ENCODE data around the gene C10orf90. TPM values are rescaled to one million over a fixed set of nuclear protein-coding genes. Genes with fewer than 3 reads are reported as not detected.

Gene C10orf90
- polyA plus RNA-seq, 6 donors from 2014 or later: not detected

DNA sequence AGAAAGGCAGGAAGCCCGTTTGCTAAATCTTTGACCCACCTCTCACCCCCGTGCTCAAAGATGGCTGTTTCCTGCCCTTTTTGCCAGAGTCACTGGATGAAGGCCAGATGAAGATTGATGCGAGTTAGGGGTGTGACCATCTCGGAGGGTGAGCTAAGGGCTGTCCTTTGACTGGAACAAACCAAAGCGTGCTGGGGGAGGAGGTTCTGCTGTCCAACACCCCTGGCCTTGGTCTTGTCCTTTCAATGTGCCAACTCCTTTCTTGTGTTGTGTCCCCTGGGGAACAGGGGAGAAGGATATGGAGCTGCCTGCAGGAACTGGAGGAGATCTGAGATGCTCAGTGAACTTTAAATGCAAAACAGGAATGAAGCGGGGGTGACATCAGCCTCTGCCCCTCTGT is 191.9 kb downstream of the C10orf90 start:
- peaks cover 7 to 23% (median 16%) of the 10 kb centered on the region in 3 donors for H3K27me3 Mint-ChIP-seq
- no peak for DNase-seq
- H3K9me3 Mint-ChIP-seq: peaks cover 0 to 2% (median 0%) of the 10 kb centered on the region in 7 donors
- H3K27ac Mint-ChIP-seq: no peak overlapping the region
- H3K36me3 Mint-ChIP-seq: no peaks in the 10 kb centered on the region
- no peak overlapping the region for H3K4me3 Mint-ChIP-seq
- no peaks in the 10 kb centered on the region for H3K4me1 Mint-ChIP-seq
- ATAC-seq (ENCODE audit: low read depth in 2 of 2): no peak

GRCh38 chr10:126476246-126476645 is 194.2 kb downstream of the C10orf90 start:
- no peak overlapping the region for H3K27ac Mint-ChIP-seq
- no peak for ATAC-seq (ENCODE audit: low read depth in 2 of 2)
- H3K9me3 Mint-ChIP-seq: peaks cover 0 to 2% (median 0%) of the 10 kb centered on the region in 7 donors
- no peaks in the 10 kb centered on the region for H3K36me3 Mint-ChIP-seq
- H3K4me1 Mint-ChIP-seq: no peaks in the 10 kb centered on the region
- no peak for DNase-seq
- no peak overlapping the region for H3K4me3 Mint-ChIP-seq
- peaks cover 8 to 21% (median 9%) of the 10 kb centered on the region in 3 donors for H3K27me3 Mint-ChIP-seq

GRCh38 chr10:126475074-126475691 is 195.3 kb downstream of the C10orf90 start:
- H3K9me3 Mint-ChIP-seq: peaks cover 0 to 3% (median 0%) of the 10 kb centered on the region in 7 donors
- H3K27me3 Mint-ChIP-seq: peaks cover 18 to 19% (median 18%) of the 10 kb centered on the region in 3 donors
- H3K4me3 Mint-ChIP-seq: no peak overlapping the region

DNA sequence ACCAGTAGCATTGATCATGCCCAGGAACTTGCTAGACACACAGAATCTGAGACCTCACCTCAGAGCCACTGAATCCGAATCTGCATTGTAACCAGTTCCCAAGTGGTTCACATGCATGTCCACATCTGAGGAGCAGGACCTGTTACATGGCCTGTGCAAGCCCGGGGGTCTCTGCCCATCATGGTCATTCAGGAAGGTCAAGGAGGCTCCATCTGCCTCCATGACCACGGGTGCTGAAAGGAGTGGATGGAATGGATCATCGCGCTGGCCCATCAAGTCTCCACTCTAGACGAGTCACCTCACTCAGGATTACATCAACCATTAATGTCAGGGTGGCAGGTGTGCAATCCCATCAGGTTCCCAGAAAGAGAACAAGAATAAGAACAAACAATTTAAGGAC is 196.5 kb downstream of the C10orf90 start:
- ATAC-seq (ENCODE audit: low read depth in 2 of 2): no peak
- no peak overlapping the region for H3K4me3 Mint-ChIP-seq
- H3K27me3 Mint-ChIP-seq: peaks cover 22 to 28% (median 25%) of the 10 kb centered on the region in 3 donors
- H3K9me3 Mint-ChIP-seq: peaks cover 0 to 3% (median 0%) of the 10 kb centered on the region in 7 donors
- no peak overlapping the region for H3K27ac Mint-ChIP-seq
- H3K36me3 Mint-ChIP-seq: no peaks in the 10 kb centered on the region
- DNase-seq: no peak
- H3K4me1 Mint-ChIP-seq: no peaks in the 10 kb centered on the region

More at GRCh38 chr10:126475074-126475691, 195.3 kb downstream of the C10orf90 start:
- DNase-seq (no peak), ATAC-seq (ENCODE audit: low read depth in 2 of 2) (no peak)
- H3K36me3 Mint-ChIP-seq: no peaks in the 10 kb centered on the region
- no peak overlapping the region for H3K27ac Mint-ChIP-seq
- H3K4me1 Mint-ChIP-seq: no peaks in the 10 kb centered on the region

DNA sequence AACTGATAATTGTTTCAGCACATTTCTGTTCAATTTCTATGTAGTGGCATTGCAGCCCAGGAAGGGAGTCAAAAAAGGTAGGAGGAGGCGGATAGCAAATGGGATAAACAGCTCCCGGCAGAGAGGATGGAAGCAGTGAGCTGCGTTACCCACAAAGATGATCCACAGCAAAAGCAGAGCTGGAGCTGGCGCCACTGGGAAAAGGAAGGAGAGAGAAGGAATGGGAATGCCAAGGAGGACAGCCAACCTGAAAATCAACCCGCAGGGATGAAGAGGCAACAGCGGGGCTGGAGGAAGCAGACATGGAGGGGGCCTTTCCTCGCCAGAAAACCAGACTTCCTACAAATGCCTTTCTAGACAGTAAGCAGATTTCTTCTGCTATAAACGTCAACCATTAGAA is 199.5 kb downstream of the C10orf90 start:
- peaks cover 0 to 3% (median 0%) of the 10 kb centered on the region in 7 donors for H3K9me3 Mint-ChIP-seq
- H3K36me3 Mint-ChIP-seq: no peaks in the 10 kb centered on the region
- no peak overlapping the region for H3K27ac Mint-ChIP-seq
- H3K4me1 Mint-ChIP-seq: no peaks in the 10 kb centered on the region
- DNase-seq: no peak
- peaks cover 24 to 29% (median 25%) of the 10 kb centered on the region in 3 donors for H3K27me3 Mint-ChIP-seq
- H3K4me3 Mint-ChIP-seq: no peak overlapping the region
- no peak for ATAC-seq (ENCODE audit: low read depth in 2 of 2)

DNA sequence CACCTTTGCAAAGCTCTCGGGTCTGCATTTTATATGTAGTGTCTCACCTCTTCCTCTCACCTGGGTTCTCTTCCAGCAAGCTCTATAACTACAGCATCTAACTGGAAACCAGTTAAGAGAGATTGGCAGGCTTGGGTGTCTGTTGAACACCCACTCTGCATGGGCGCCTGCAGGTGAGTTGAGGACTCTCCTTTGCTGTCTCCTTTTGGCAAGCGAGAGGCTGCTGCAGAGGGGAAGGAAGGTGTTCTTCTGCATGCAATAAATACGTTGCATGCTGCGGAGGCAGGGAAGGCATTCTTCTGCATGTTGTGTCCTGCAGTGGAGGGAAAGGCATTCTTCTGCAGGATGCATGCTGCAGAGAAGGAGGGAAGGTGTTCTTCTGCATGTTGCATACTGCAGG is 200.8 kb downstream of the C10orf90 start:
- ATAC-seq (ENCODE audit: low read depth in 2 of 2): no peak
- no peaks in the 10 kb centered on the region for H3K36me3 Mint-ChIP-seq
- H3K4me3 Mint-ChIP-seq: no peak overlapping the region
- peaks cover 24 to 29% (median 25%) of the 10 kb centered on the region in 3 donors for H3K27me3 Mint-ChIP-seq
- H3K27ac Mint-ChIP-seq: no peak overlapping the region
- H3K4me1 Mint-ChIP-seq: no peaks in the 10 kb centered on the region
- peaks cover 0 to 3% (median 0%) of the 10 kb centered on the region in 7 donors for H3K9me3 Mint-ChIP-seq
- no peak for DNase-seq

GRCh38 chr10:126468876-126469643 is 201.4 kb downstream of the C10orf90 start:
- Mint-ChIP-seq H3K27me3 (peaks cover 24 to 29% (median 25%) of the 10 kb centered on the region in 3 donors), H3K9me3 (peaks cover 0 to 3% (median 0%) of the 10 kb centered on the region in 7 donors), H3K36me3 (no peaks in the 10 kb centered on the region), H3K4me3 (no peak overlapping the region), H3K27ac (no peak overlapping the region), H3K4me1 (no peaks in the 10 kb centered on the region)
- ATAC-seq (ENCODE audit: low read depth in 2 of 2) (no peak), DNase-seq (no peak)

DNA sequence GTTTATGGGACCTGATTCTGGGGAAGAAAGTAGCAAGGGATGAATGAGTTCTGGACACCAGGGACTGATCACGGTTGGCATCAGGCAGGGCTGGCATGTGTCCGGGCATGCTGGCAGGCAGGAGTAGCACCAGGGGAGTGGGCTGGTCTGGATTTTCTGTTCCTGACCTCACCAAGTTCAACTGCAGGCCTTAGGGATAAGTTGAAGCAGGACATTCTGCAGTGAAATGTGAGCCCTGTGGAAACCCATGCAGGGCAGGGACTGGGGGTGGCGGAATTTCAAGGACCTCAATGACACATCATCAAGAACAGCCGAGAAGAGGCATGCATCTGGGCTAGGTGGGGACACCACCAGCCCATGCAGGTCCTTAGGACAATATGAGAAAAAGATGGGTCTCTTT is 202.0 kb downstream of the C10orf90 start:
- H3K27me3 Mint-ChIP-seq: peaks cover 24 to 29% (median 26%) of the 10 kb centered on the region in 3 donors
- peaks cover 0 to 3% (median under 1%) of the 10 kb centered on the region in 7 donors for H3K9me3 Mint-ChIP-seq
- no peak overlapping the region for H3K27ac Mint-ChIP-seq
- no peaks in the 10 kb centered on the region for H3K4me1 Mint-ChIP-seq
- no peak for DNase-seq
- H3K4me3 Mint-ChIP-seq: no peak overlapping the region
- no peak for ATAC-seq (ENCODE audit: low read depth in 2 of 2)
- no peaks in the 10 kb centered on the region for H3K36me3 Mint-ChIP-seq

DNA sequence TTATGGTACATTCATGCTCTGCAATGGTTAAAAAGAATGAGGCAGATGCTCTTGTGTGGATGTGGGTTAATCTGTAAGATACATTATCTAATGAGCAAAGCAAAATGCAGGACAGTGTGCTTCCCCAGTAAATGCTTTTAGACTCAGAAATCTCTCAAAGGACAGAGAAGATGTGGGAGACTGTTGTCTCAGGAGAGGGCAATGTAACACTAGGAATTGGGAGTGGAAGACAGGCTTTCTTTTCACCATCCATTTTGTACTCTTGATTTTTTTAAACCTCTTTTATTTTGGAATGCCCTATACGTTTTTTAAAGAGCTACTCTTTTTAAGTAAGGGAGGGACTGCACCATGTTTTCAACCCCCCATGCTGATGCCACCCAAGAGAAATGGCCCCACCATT is 204.7 kb downstream of the C10orf90 start:
- Mint-ChIP-seq H3K36me3 (no peaks in the 10 kb centered on the region), H3K27ac (no peak overlapping the region)
- no peak for DNase-seq

GRCh38 chr10:126463286-126463685 is 207.2 kb downstream of the C10orf90 start:
- H3K9me3 Mint-ChIP-seq: peaks cover 0 to 7% (median 0%) of the 10 kb centered on the region in 7 donors
- ATAC-seq (ENCODE audit: low read depth in 2 of 2) (no peak), DNase-seq (no peak)
- H3K4me1 Mint-ChIP-seq: no peaks in the 10 kb centered on the region
- peaks cover 2 to 9% (median 8%) of the 10 kb centered on the region in 3 donors for H3K27me3 Mint-ChIP-seq
- no peak overlapping the region for H3K4me3 Mint-ChIP-seq
- H3K36me3 Mint-ChIP-seq: no peaks in the 10 kb centered on the region
- peak overlapping the region in 1 of 6 donors; percentile 10 for H3K27ac Mint-ChIP-seq

More for the DNA sequence above, 204.7 kb downstream of the C10orf90 start:
- Mint-ChIP-seq H3K27me3 (peaks cover 12 to 28% (median 28%) of the 10 kb centered on the region in 3 donors), H3K4me1 (no peaks in the 10 kb centered on the region), H3K4me3 (no peak overlapping the region), H3K9me3 (peaks cover 0 to 7% (median under 1%) of the 10 kb centered on the region in 7 donors)
- ATAC-seq (ENCODE audit: low read depth in 2 of 2): no peak

DNA sequence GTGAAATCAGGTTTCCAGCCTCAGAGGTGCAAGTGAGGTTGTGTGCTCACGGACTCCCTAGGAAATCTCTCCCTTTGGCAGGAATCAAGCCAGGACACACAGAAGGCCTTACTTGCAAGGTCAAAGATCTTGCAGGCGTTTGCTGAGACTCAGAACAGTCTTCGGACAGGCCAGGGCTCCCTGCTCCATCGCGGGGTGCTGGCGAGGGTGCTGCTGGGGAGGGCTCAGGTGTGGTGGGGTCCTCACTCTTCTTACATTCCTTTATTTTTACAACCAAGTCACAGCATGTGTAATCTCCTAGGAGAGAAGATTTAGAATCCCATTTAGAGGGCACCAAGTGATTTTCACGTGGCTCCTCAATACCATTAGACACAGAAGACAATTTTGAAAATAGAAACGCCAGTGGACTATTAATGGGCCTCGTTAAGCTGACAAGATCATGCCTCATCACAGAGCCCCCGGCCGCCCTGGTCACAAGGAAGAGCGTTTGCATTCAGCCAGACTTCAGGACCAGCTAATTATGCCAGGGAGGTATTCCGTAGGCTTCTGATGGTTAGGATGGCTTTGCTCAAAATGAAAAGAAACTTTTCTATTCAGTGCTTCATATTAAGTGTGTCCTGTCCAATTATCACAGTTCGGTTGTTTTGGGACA is 209.1 kb downstream of the C10orf90 start:
- H3K4me3 Mint-ChIP-seq: no peak overlapping the region
- no peak for ATAC-seq (ENCODE audit: low read depth in 2 of 2)
- H3K4me1 Mint-ChIP-seq: no peaks in the 10 kb centered on the region
- peaks cover 0 to 8% (median 6%) of the 10 kb centered on the region in 3 donors for H3K27me3 Mint-ChIP-seq
- H3K27ac Mint-ChIP-seq: no peak overlapping the region
- DNase-seq: no peak
- peaks cover 0 to 7% (median 0%) of the 10 kb centered on the region in 7 donors for H3K9me3 Mint-ChIP-seq
- H3K36me3 Mint-ChIP-seq: no peaks in the 10 kb centered on the region

DNA sequence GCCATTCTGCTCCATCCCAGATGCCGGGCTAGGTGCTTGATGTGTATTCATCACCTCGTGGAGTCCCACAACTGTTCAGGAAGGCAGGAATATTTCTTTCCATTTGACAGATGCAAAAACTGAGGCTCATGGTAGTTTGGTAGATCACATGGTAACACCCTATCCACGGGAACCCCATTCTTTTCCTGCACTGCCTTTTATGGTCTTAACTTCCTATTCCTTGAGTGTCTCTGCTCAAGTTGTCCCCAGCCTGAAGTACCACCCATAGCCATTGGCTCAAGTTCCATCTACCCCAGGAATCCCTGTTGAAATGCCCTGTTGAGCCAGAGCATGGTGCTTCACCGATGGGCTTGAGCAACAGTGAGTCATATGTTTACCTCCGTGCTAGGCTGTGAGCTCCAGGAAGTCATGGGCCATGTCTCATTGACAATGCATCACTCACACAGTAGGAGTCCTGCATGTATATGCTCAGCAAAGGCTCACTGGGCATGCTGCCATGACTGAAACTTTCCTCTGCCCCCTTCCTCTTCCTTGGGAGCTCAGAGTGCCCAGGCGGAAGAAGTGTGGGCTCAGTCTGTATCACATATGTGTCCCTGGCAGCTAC is 210.5 kb downstream of the C10orf90 start:
- Mint-ChIP-seq H3K27ac (no peak overlapping the region), H3K36me3 (no peaks in the 10 kb centered on the region), H3K4me3 (no peak overlapping the region), H3K4me1 (no peaks in the 10 kb centered on the region), H3K9me3 (peaks cover 0 to 7% (median 0%) of the 10 kb centered on the region in 7 donors), H3K27me3 (peaks cover 0 to 8% (median 6%) of the 10 kb centered on the region in 3 donors)
- DNase-seq (no peak), ATAC-seq (ENCODE audit: low read depth in 2 of 2) (no peak)
